Measurements from ENCODE around the gene IL33.

DNA sequence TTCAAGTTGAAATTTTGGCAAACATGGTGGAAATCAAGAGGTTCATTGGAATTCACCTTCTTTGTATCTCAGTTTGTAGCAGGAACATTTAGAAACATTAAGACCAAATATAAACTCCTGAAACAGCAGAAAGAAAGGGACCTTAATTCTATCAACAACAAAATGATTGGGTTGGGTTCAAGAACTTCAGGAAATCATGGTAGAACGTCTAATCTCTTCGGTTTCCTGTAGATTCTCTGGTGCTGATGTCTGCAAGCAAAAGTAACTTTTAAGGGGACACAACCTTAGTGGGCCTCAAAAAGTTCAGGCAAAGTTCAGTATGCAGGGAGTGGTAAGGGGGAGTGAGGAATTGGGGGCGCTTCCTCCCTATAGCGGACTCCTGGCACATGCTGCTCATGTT, 3.4 kb downstream of the IL33 start:
- no peak for TF ChIP-seq TOX (CRISPR knock-in tag; IDR thresholded peaks at IDR 0.05; ENCODE audit: borderline replicate concordance)
- TF ChIP-seq, protein P1, sequence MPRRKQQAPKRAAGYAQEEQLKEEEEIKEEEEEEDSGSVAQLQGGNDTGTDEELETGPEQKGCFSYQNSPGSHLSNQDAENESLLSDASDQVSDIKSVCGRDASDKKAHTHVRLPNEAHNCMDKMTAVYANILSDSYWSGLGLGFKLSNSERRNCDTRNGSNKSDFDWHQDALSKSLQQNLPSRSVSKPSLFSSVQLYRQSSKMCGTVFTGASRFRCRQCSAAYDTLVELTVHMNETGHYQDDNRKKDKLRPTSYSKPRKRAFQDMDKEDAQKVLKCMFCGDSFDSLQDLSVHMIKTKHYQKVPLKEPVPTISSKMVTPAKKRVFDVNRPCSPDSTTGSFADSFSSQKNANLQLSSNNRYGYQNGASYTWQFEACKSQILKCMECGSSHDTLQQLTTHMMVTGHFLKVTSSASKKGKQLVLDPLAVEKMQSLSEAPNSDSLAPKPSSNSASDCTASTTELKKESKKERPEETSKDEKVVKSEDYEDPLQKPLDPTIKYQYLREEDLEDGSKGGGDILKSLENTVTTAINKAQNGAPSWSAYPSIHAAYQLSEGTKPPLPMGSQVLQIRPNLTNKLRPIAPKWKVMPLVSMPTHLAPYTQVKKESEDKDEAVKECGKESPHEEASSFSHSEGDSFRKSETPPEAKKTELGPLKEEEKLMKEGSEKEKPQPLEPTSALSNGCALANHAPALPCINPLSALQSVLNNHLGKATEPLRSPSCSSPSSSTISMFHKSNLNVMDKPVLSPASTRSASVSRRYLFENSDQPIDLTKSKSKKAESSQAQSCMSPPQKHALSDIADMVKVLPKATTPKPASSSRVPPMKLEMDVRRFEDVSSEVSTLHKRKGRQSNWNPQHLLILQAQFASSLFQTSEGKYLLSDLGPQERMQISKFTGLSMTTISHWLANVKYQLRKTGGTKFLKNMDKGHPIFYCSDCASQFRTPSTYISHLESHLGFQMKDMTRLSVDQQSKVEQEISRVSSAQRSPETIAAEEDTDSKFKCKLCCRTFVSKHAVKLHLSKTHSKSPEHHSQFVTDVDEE (CRISPR knock-in tag; IDR thresholded peaks at IDR 0.05): no peak
- TF ChIP-seq BACH2 (CRISPR knock-in tag; IDR thresholded peaks at IDR 0.05; ENCODE audit: borderline replicate concordance): no peak
- TF ChIP-seq ZFP3 (CRISPR knock-in tag; IDR thresholded peaks at IDR 0.05): no peak
- no peak for TF ChIP-seq OSR1 (CRISPR knock-in tag; IDR thresholded peaks at IDR 0.05)
- TF ChIP-seq, protein P2, sequence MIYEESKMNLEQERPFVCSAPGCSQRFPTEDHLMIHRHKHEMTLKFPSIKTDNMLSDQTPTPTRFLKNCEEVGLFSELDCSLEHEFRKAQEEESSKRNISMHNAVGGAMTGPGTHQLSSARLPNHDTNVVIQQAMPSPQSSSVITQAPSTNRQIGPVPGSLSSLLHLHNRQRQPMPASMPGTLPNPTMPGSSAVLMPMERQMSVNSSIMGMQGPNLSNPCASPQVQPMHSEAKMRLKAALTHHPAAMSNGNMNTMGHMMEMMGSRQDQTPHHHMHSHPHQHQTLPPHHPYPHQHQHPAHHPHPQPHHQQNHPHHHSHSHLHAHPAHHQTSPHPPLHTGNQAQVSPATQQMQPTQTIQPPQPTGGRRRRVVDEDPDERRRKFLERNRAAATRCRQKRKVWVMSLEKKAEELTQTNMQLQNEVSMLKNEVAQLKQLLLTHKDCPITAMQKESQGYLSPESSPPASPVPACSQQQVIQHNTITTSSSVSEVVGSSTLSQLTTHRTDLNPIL (CRISPR knock-in tag; IDR thresholded peaks at IDR 0.05; ENCODE audit: low read depth): no peak
- no peak for TF ChIP-seq ISL1 (CRISPR knock-in tag; IDR thresholded peaks at IDR 0.05)
- TF ChIP-seq, protein P3, sequence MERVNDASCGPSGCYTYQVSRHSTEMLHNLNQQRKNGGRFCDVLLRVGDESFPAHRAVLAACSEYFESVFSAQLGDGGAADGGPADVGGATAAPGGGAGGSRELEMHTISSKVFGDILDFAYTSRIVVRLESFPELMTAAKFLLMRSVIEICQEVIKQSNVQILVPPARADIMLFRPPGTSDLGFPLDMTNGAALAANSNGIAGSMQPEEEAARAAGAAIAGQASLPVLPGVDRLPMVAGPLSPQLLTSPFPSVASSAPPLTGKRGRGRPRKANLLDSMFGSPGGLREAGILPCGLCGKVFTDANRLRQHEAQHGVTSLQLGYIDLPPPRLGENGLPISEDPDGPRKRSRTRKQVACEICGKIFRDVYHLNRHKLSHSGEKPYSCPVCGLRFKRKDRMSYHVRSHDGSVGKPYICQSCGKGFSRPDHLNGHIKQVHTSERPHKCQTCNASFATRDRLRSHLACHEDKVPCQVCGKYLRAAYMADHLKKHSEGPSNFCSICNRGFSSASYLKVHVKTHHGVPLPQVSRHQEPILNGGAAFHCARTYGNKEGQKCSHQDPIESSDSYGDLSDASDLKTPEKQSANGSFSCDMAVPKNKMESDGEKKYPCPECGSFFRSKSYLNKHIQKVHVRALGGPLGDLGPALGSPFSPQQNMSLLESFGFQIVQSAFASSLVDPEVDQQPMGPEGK (CRISPR knock-in tag; IDR thresholded peaks at IDR 0.05; ENCODE audit: borderline replicate concordance): no peak

All from SK-N-SH treated with all-trans-retinoic acid at 6 μM for 48 hours (cell line).